Fibroblast of lung (primary cell): ENCODE data around the gene KLHL17. TPM values are rescaled to one million over a fixed set of nuclear protein-coding genes. Genes with fewer than 3 reads are reported as not detected.

Experiments used
- DNase-seq, 2 donors: peaks; one replicate each; pipeline versions ENCODE4 v3.0.0 to v3.0.0-alpha.2; 2010; ENCODE audit warnings: low read depth in 2 of 2
- H2AFZ ChIP-seq: 2 replicates; pipeline ENCODE4 v1.5.1; 2012; ENCODE audit warnings: low read length, control low read depth, inconsistent platforms
- H3K27ac ChIP-seq: 2 replicates; pipeline ENCODE4 v1.5.1; 2011; ENCODE audit warnings: low read length, control low read depth; ENCODE audit not compliant: insufficient read depth
- H3K27me3 ChIP-seq: 2 replicates; pipeline ENCODE4 v1.5.1; 2011; ENCODE audit warnings: mild to moderate bottlenecking, low read length; ENCODE audit not compliant: control insufficient read depth, insufficient read depth
- H3K36me3 ChIP-seq: 2 replicates; pipeline ENCODE4 v1.5.1; 2011; ENCODE audit warnings: low read length; ENCODE audit not compliant: control insufficient read depth, insufficient read depth
- H3K4me1 ChIP-seq: 2 replicates; pipeline ENCODE4 v1.5.1; 2011; ENCODE audit warnings: low read length; ENCODE audit not compliant: control insufficient read depth, insufficient read depth; ENCODE audit errors: extremely low read depth
- H3K4me2 ChIP-seq: 2 replicates; pipeline ENCODE4 v1.5.1; 2011; ENCODE audit warnings: low read length, control low read depth; ENCODE audit not compliant: insufficient read depth; ENCODE audit errors: extremely low read depth
- H3K4me3 ChIP-seq, 4 experiments: fragments of 200-600 bp in 1 of 4; sonication (generic) in 1 of 4; replicated peaks in 1 of 4; 2 replicates each; pipeline ENCODE4 v1.5.1; 2011 to 2016; ENCODE audit warnings: low read length in 4 of 4, low read depth in 3 of 4, mild to moderate bottlenecking in 3 of 4, control low read depth in 2 of 4, inconsistent platforms in 1 of 4, mixed read lengths in 1 of 4; ENCODE audit not compliant: insufficient read depth in 1 of 4; ENCODE audit errors: control extremely low read depth in 1 of 4
- H3K79me2 ChIP-seq: 2 replicates; pipeline ENCODE4 v1.5.1; 2012; ENCODE audit warnings: mild to moderate bottlenecking, low read length, inconsistent platforms; ENCODE audit not compliant: control insufficient read depth, insufficient read depth
- H3K9ac ChIP-seq: 2 replicates; pipeline ENCODE4 v1.5.1; 2011; ENCODE audit warnings: mild to moderate bottlenecking, low read length, control low read depth; ENCODE audit not compliant: insufficient read depth
- H3K9me3 ChIP-seq: 2 replicates; pipeline ENCODE4 v1.5.1; 2012; ENCODE audit warnings: low read depth, low read length; ENCODE audit not compliant: control insufficient read depth, insufficient read depth
- H4K20me1 ChIP-seq: 2 replicates; pipeline ENCODE4 v1.5.1; 2011; ENCODE audit warnings: low read length; ENCODE audit not compliant: control insufficient read depth, insufficient read depth; ENCODE audit errors: extremely low read depth
- CTCF ChIP-seq, 2 donors: IDR thresholded peaks in 1 of 2; conservative IDR thresholded peaks in 1 of 2; 1 replicate in 1 of 2; 2 replicates in 1 of 2; pipeline ENCODE4 v1.5.1; 2011 to 2012; ENCODE audit warnings: low read length in 2 of 2, control low read depth in 1 of 2, inconsistent platforms in 1 of 2, low read depth in 1 of 2, mild to moderate bottlenecking in 1 of 2
- EZH2 ChIP-seq: IDR thresholded peaks from 2 replicates; pipeline ENCODE4 v1.5.1; 2012; ENCODE audit warnings: low read length, control low read depth, mild to moderate bottlenecking; ENCODE audit errors: missing control alignments
- polyA plus RNA-seq, 2 donors: library from polyadenylated mRNA; depleted of rRNA in 1 of 2; stranded (reverse) in 1 of 2; unstranded in 1 of 2; fragments of >200 nt; gene quantifications; 2 replicates each; pipeline ENCODE4 v1.2.1, GENCODE V29; 2011 to 2012; ENCODE audit warnings: missing spikeins in 1 of 2
- total RNA-seq: library from RNA; depleted of rRNA; stranded (reverse); fragments of >200 nt; gene quantifications from 2 replicates; pipeline ENCODE4 v1.2.1, GENCODE V29; 2014

KLHL17 gene
- total and polyA plus RNA-seq, 2 donors (not counting 1 experiment from before 2014, with no cell fraction given) = 4.7 to 7.4 TPM

- peaks cover 6% of the 10 kb centered on the region for H3K27me3 ChIP-seq
- H3K79me2 ChIP-seq = no peaks in the 10 kb centered on the region
- no peak within 1 kb of the TSS for H3K9ac ChIP-seq
- no peak within 1 kb of the TSS for H3K27ac ChIP-seq
- no peak within 1 kb of the TSS for H3K4me2 ChIP-seq
- TF ChIP-seq CTCF (conservative IDR thresholded peaks at IDR 0.05 in 1 of 2, IDR thresholded peaks at IDR 0.05 in 1 of 2; ENCODE audit: low read depth in 1 of 2, low read length in 2 of 2) (no peak), EZH2 (no peak)
- no peaks in the 10 kb centered on the region for H3K4me1 ChIP-seq
- no peaks in the 10 kb centered on the region for H4K20me1 ChIP-seq
- no peaks in the 10 kb centered on the region for H3K36me3 ChIP-seq
- DNase-seq = no peak
- no peak within 1 kb of the TSS for H2AFZ ChIP-seq
- no peaks in the 10 kb centered on the region for H3K9me3 ChIP-seq
- no peak within 1 kb of the TSS for H3K4me3 ChIP-seq
These were observed 21.7 kb downstream of the KLHL17 start, which contains the start of gene PERM1 for GRCh38 chr1:981955-982558. Gene PERM1 (minus strand): TSS chr1:982093. CDS start chr1:981029, 1,064 bp downstream.

GRCh38 chr1:982765-983436 lies 22.5 kb downstream of the KLHL17 start:
- Histone ChIP-seq H4K20me1 (no peaks in the 10 kb centered on the region), H3K27ac (no peak overlapping the region), H2AFZ (no peak overlapping the region), H3K79me2 (no peaks in the 10 kb centered on the region), H3K36me3 (no peaks in the 10 kb centered on the region), H3K4me3 (no peak overlapping the region), H3K4me1 (no peaks in the 10 kb centered on the region), H3K9ac (no peak overlapping the region), H3K9me3 (no peaks in the 10 kb centered on the region), H3K27me3 (peaks cover 6% of the 10 kb centered on the region), H3K4me2 (no peak overlapping the region)
- no peak for DNase-seq
- no peak for TF ChIP-seq EZH2
- TF ChIP-seq CTCF (conservative IDR thresholded peaks at IDR 0.05 in 1 of 2, IDR thresholded peaks at IDR 0.05 in 1 of 2; ENCODE audit: low read depth in 1 of 2, low read length in 2 of 2) = no peak

GRCh38 chr1:983798-984475 lies 23.6 kb downstream of the KLHL17 start:
- no peaks in the 10 kb centered on the region for H3K36me3 ChIP-seq
- DNase-seq = no peak
- no peak overlapping the region for H3K4me3 ChIP-seq
- no peaks in the 10 kb centered on the region for H3K4me1 ChIP-seq
- TF ChIP-seq CTCF (conservative IDR thresholded peaks at IDR 0.05 in 1 of 2, IDR thresholded peaks at IDR 0.05 in 1 of 2; ENCODE audit: low read depth in 1 of 2, low read length in 2 of 2) (peak; percentile 54 to 66), EZH2 (no peak)
- no peaks in the 10 kb centered on the region for H3K79me2 ChIP-seq
- H3K27me3 ChIP-seq = peaks cover 8% of the 10 kb centered on the region
- no peak overlapping the region for H2AFZ ChIP-seq
- no peak overlapping the region for H3K27ac ChIP-seq
- no peaks in the 10 kb centered on the region for H3K9me3 ChIP-seq
- no peak overlapping the region for H3K9ac ChIP-seq
- no peaks in the 10 kb centered on the region for H4K20me1 ChIP-seq
- H3K4me2 ChIP-seq = peak overlapping the region; percentile 59
